Measurements from ENCODE around the gene MYL6.

The MYL6 gene

DNA sequence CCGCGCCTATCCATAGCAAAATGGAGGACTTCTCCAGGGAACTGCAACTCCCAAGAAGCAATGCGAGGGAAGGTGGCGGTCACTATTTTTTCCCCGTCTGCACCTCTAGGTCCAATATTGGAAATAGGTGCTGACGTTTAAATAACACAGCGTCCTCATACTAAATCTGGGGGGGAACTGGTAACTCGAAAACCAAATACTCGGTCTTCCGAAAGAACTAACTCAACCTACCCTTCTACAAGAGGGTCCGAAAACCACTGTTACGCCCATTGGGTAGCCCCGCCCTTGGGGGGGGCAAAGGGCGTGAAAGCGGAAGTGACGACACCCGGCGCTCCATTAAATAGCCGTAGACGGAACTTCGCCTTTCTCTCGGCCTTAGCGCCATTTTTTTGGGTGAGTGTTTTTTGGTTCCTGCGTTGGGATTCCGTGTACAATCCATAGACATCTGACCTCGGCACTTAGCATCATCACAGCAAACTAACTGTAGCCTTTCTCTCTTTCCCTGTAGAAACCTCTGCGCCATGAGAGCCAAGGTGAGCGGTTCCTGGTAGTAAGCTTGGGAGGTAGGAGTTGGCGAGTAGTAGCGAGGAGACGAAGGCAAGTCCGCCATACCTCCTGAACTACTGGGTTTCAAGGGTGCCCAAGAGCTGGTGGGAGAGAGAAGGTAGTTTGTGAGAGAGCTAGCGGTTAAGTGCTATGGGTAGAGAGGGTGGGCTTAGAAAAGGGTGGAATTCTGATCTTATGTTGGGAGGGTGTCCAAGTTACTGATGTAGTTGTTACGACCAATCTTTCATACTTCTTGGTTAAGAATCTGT lies 41.7 kb upstream of the MYL6 start, which contains the start of gene RPL41 (continued):
- peak; percentile 84 for TF ChIP-seq ZNF221 (tag by site-specific recombination; IDR thresholded peaks at IDR 0.05; ENCODE audit: borderline replicate concordance)
- peak; percentile 41; the same call in 1 of the 2 replicates for TF ChIP-seq ZNF398 (tag by site-specific recombination; IDR thresholded peaks at IDR 0.05)
- peak; percentile 97 for TF ChIP-seq ZNF501 (tag by site-specific recombination; IDR thresholded peaks at IDR 0.05)
- no peak for TF ChIP-seq ZNF548 (tag by site-specific recombination; IDR thresholded peaks at IDR 0.05)
- TF ChIP-seq ZNF114 (tag by site-specific recombination; IDR thresholded peaks at IDR 0.05), result no peak
- no peak for TF ChIP-seq ZNF791 (tag by site-specific recombination; IDR thresholded peaks at IDR 0.05)
- TF ChIP-seq ZNF596 (tag by site-specific recombination; IDR thresholded peaks at IDR 0.05), result no peak
- 0 out of 2 replicates have a peak, but pooled peaks have one; percentile 74 for TF ChIP-seq HOXC10 (CRISPR knock-in tag; IDR thresholded peaks at IDR 0.05)
- no peak for TF ChIP-seq ZNF624 (tag by site-specific recombination; IDR thresholded peaks at IDR 0.05)
- no peak for TF ChIP-seq ZNF571 (tag by site-specific recombination; IDR thresholded peaks at IDR 0.05)
- TF ChIP-seq ZNF514 (tag by site-specific recombination; IDR thresholded peaks at IDR 0.05), result no peak
- peak; percentile 77 for TF ChIP-seq TRIM28 (IDR thresholded peaks at IDR 0.05; ENCODE audit: borderline replicate concordance, low read length)
- no peak for TF ChIP-seq REPIN1 (tag by site-specific recombination; IDR thresholded peaks at IDR 0.05; ENCODE audit: low read depth)
- TF ChIP-seq, protein P1, sequence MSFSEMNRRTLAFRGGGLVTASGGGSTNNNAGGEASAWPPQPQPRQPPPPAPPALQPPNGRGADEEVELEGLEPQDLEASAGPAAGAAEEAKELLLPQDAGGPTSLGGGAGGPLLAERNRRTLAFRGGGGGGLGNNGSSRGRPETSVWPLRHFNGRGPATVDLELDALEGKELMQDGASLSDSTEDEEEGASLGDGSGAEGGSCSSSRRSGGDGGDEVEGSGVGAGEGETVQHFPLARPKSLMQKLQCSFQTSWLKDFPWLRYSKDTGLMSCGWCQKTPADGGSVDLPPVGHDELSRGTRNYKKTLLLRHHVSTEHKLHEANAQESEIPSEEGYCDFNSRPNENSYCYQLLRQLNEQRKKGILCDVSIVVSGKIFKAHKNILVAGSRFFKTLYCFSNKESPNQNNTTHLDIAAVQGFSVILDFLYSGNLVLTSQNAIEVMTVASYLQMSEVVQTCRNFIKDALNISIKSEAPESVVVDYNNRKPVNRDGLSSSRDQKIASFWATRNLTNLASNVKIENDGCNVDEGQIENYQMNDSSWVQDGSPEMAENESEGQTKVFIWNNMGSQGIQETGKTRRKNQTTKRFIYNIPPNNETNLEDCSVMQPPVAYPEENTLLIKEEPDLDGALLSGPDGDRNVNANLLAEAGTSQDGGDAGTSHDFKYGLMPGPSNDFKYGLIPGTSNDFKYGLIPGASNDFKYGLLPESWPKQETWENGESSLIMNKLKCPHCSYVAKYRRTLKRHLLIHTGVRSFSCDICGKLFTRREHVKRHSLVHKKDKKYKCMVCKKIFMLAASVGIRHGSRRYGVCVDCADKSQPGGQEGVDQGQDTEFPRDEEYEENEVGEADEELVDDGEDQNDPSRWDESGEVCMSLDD (tag by site-specific recombination; IDR thresholded peaks at IDR 0.05), result peak; percentile 57; the same call in 1 of the 2 replicates
- no peak for TF ChIP-seq ZNF138 (tag by site-specific recombination; IDR thresholded peaks at IDR 0.05; ENCODE audit: borderline replicate concordance)
- TF ChIP-seq ZNF280D (tag by site-specific recombination; IDR thresholded peaks at IDR 0.05), result peak; percentile 62
- TF ChIP-seq MYNN (tag by site-specific recombination; IDR thresholded peaks at IDR 0.05; ENCODE audit: borderline replicate concordance), result no peak; the same call in 1 of the 2 replicates
- TF ChIP-seq ZBTB1 (tag by site-specific recombination; IDR thresholded peaks at IDR 0.05), result no peak
- TF ChIP-seq ZNF292 (tag by site-specific recombination; IDR thresholded peaks at IDR 0.05; ENCODE audit: borderline replicate concordance, low read depth), result no peak
- TF ChIP-seq ZNF37A (tag by site-specific recombination; IDR thresholded peaks at IDR 0.05), result no peak
- TF ChIP-seq, protein P2, sequence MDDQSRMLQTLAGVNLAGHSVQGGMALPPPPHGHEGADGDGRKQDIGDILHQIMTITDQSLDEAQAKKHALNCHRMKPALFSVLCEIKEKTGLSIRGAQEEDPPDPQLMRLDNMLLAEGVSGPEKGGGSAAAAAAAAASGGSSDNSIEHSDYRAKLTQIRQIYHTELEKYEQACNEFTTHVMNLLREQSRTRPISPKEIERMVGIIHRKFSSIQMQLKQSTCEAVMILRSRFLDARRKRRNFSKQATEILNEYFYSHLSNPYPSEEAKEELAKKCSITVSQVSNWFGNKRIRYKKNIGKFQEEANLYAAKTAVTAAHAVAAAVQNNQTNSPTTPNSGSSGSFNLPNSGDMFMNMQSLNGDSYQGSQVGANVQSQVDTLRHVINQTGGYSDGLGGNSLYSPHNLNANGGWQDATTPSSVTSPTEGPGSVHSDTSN (CRISPR knock-in tag; IDR thresholded peaks at IDR 0.05), result no peak
- TF ChIP-seq ZNF585B (tag by site-specific recombination; IDR thresholded peaks at IDR 0.05), result no peak
- peak; percentile 94 for TF ChIP-seq KLF1 (tag by site-specific recombination; IDR thresholded peaks at IDR 0.05)
- TF ChIP-seq ZSCAN18 (tag by site-specific recombination; IDR thresholded peaks at IDR 0.05), result 0 out of 2 replicates have a peak, but pooled peaks have one; percentile 56
- TF ChIP-seq ZNF366 (tag by site-specific recombination; conservative IDR thresholded peaks at IDR 0.05), result peak; percentile 44; the same call in 1 of the 2 replicates
- 0 out of 2 replicates have a peak, but pooled peaks have one; percentile 81 for TF ChIP-seq GLI4 (tag by site-specific recombination; IDR thresholded peaks at IDR 0.05)
- TF ChIP-seq ZNF302 (tag by site-specific recombination; IDR thresholded peaks at IDR 0.05; ENCODE audit: low read depth), result no peak
- TF ChIP-seq, protein P3, sequence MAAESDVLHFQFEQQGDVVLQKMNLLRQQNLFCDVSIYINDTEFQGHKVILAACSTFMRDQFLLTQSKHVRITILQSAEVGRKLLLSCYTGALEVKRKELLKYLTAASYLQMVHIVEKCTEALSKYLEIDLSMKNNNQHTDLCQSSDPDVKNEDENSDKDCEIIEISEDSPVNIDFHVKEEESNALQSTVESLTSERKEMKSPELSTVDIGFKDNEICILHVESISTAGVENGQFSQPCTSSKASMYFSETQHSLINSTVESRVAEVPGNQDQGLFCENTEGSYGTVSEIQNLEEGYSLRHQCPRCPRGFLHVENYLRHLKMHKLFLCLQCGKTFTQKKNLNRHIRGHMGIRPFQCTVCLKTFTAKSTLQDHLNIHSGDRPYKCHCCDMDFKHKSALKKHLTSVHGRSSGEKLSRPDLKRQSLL (tag by site-specific recombination; IDR thresholded peaks at IDR 0.05), result no peak
- TF ChIP-seq ZNF174 (tag by site-specific recombination; IDR thresholded peaks at IDR 0.05), result no peak
